ENCODE data around the gene RBM43.

RBM43 gene

GRCh38 chr2:151217343-151217742 is 44.3 kb downstream of the RBM43 start:
- DNase-seq (ENCODE audit: low spot score), result no peak

- DNase-seq (ENCODE audit: low spot score), result no peak
Observed at GRCh38 chr2:151207100-151207499, 54.6 kb downstream of the RBM43 start.

GRCh38 chr2:151206446-151206968 is 55.2 kb downstream of the RBM43 start:
- DNase-seq (ENCODE audit: low spot score), result no peak

GRCh38 chr2:151205571-151205970 is 56.1 kb downstream of the RBM43 start:
- DNase-seq (ENCODE audit: low spot score), result no peak

- no peak for DNase-seq (ENCODE audit: low spot score)
Observed at GRCh38 chr2:151204756-151205155, 56.9 kb downstream of the RBM43 start.

GRCh38 chr2:151200844-151201243 is 60.8 kb downstream of the RBM43 start:
- DNase-seq (ENCODE audit: low spot score), result no peak

GRCh38 chr2:151200277-151200676 is 61.4 kb downstream of the RBM43 start:
- DNase-seq (ENCODE audit: low spot score), result no peak

GRCh38 chr2:151198645-151199044 is 63.0 kb downstream of the RBM43 start:
- DNase-seq (ENCODE audit: low spot score), result no peak
